D341Med (cell line): ENCODE data around the gene RNF157.

ENCODE experiments used
- DNase-seq: peaks from one replicate; pipeline ENCODE4 v3.0.0; 2012; ENCODE audit warnings: low spot score

The RNF157 gene

GRCh38 chr17:76139801-76140660 lies 100.3 kb downstream of the RNF157 start:
- peak; percentile 52 for DNase-seq

- no peak for DNase-seq
Observed at GRCh38 chr17:76138896-76139752, 101.2 kb downstream of the RNF157 start.

GRCh38 chr17:76138234-76138895 lies 101.9 kb downstream of the RNF157 start:
- no peak for DNase-seq

GRCh38 chr17:76137351-76138233 lies 102.7 kb downstream of the RNF157 start:
- DNase-seq, result no peak

- DNase-seq, result no peak
Observed at GRCh38 chr17:76137001-76137350, 103.3 kb downstream of the RNF157 start.

GRCh38 chr17:76136276-76137000 lies 103.9 kb downstream of the RNF157 start:
- DNase-seq, result peak; percentile 91

GRCh38 chr17:76135810-76136188 lies 104.5 kb downstream of the RNF157 start:
- DNase-seq, result no peak

- DNase-seq, result no peak
Observed at GRCh38 chr17:76134911-76135809, 105.1 kb downstream of the RNF157 start.

GRCh38 chr17:76132574-76133338 lies 107.5 kb downstream of the RNF157 start:
- DNase-seq, result no peak

- DNase-seq, result no peak
Observed at GRCh38 chr17:76131692-76132573, 108.4 kb downstream of the RNF157 start.

GRCh38 chr17:76131051-76131691 lies 109.1 kb downstream of the RNF157 start:
- DNase-seq, result no peak

GRCh38 chr17:76130473-76130872 lies 109.8 kb downstream of the RNF157 start:
- no peak for DNase-seq

- no peak for DNase-seq
Observed at GRCh38 chr17:76125922-76126321, 114.4 kb downstream of the RNF157 start.

- no peak for DNase-seq
Observed at GRCh38 chr17:76125391-76125675, 115.0 kb downstream of the RNF157 start.

- peak; percentile 57 for DNase-seq
Observed at GRCh38 chr17:76124582-76125390, 115.5 kb downstream of the RNF157 start.

- DNase-seq, result peak; percentile 40
Observed at GRCh38 chr17:76123749-76124581, 116.3 kb downstream of the RNF157 start.
